ENCODE measurements around the gene ADCY4. TPM values are rescaled to one million over a fixed set of nuclear protein-coding genes. Genes with fewer than 3 reads are reported as not detected.
"Not testable (repeated sequence)": the region's sequence is repeated elsewhere in the genome, so short reads cannot be mapped to it uniquely, and the experiment has no call there.

ADCY4 gene
- total and polyA plus RNA-seq, 2 donors (not counting 1 experiment from before 2014, with no cell fraction given) = 2.3 to 7.8 TPM

GRCh38 chr14:24371605-24372004 lies 36.7 kb upstream of the ADCY4 start:
- H3K9me3 Mint-ChIP-seq (ENCODE audit: insufficient read depth); ATAC-seq (ENCODE audit: low read depth); H3K9ac ChIP-seq (ENCODE audit: low read length); DNase-seq; H3K27ac Mint-ChIP-seq; H3K27me3 Mint-ChIP-seq; intact Hi-C loops (cut with micrococcal nuclease); H3K27ac ChIP-seq (ENCODE audit: low read length in 2 of 2); H3K4me2 ChIP-seq (replicated peaks; ENCODE audit: low read depth, low read length, poor library complexity, severe bottlenecking); H2AFZ ChIP-seq (ENCODE audit: insufficient read depth, low read depth, low read length, poor library complexity, severe bottlenecking); POLR2A ChIA-PET; H3K4me3 ChIP-seq (ENCODE audit: control extremely low read depth in 1 of 5, extremely low read depth in 1 of 5, insufficient read depth in 1 of 5, low read depth in 2 of 5, low read length in 4 of 5); H3K36me3 ChIP-seq (replicated peaks in 1 of 2; ENCODE audit: control extremely low read depth in 1 of 2, control insufficient read depth in 1 of 2, extremely low read depth in 1 of 2, insufficient read depth in 2 of 2, low read length in 1 of 2); H3K79me2 ChIP-seq (ENCODE audit: control insufficient read depth, insufficient read depth, low read length); H3K4me3 Mint-ChIP-seq; H4K20me1 ChIP-seq (ENCODE audit: control insufficient read depth, insufficient read depth, low read length, poor library complexity, severe bottlenecking); H3K9me3 ChIP-seq (ENCODE audit: control extremely low read depth in 1 of 3, control insufficient read depth in 2 of 3, insufficient read depth in 1 of 3, low read length in 2 of 3): not testable (repeated sequence)
- CTCF ChIA-PET = interaction anchor here (1.1 to 2.1 kb wide), 4 partner anchors 31 to 65 kb away, joined by 3 to 10 read pairs (median 5); partner anchors contain the start of gene RIPK3
- peaks cover 17 to 23% of the 10 kb centered on the region in 2 donors for H3K4me1 ChIP-seq (ENCODE audit: control insufficient read depth in 2 of 2, insufficient read depth in 2 of 2, low read length in 2 of 2)
- no CpG with 5 or more reads among the region's 3 CpGs for WGBS (ENCODE audit: insufficient coverage)
- peaks cover 0 to 32% (median 6%) of the 10 kb centered on the region in 4 experiments for H3K27me3 ChIP-seq (replicated peaks in 1 of 4; ENCODE audit: control extremely low read depth in 1 of 4, control insufficient read depth in 3 of 4, insufficient read depth in 4 of 4, low read length in 3 of 4)
- H3K4me1 Mint-ChIP-seq = peaks cover 18% of the 10 kb centered on the region

DNA sequence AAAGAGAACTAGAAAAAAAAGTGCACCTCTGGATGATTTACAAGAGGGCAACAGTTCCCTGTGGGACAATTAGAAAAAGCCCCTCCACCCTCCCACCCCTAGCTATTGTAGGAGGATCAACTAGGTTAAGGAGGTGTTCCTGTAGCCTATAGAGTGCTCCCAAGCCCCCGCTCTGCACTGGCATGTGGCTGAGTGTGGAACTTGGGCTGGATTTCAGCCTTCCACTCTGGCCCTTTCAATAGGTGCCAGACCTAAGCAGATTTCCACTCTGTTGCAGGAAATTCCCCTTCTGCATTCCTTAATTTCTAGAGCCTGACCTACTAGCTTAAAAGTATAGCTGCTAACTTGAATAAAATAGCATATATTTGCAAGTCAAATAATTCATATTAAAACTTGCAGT lies 35.9 kb upstream of the ADCY4 start:
- Histone ChIP-seq H2AFZ (ENCODE audit: insufficient read depth, low read depth, low read length, poor library complexity, severe bottlenecking) (no peak overlapping the region), H3K4me1 (ENCODE audit: control insufficient read depth in 2 of 2, insufficient read depth in 2 of 2, low read length in 2 of 2) (peaks cover 23 to 30% of the 10 kb centered on the region in 2 donors), H4K20me1 (ENCODE audit: control insufficient read depth, insufficient read depth, low read length, poor library complexity, severe bottlenecking) (no peaks in the 10 kb centered on the region), H3K4me2 (replicated peaks; ENCODE audit: low read depth, low read length, poor library complexity, severe bottlenecking) (no peak overlapping the region), H3K4me3 (ENCODE audit: control extremely low read depth in 1 of 5, extremely low read depth in 1 of 5, insufficient read depth in 1 of 5, low read depth in 2 of 5, low read length in 4 of 5) (no peak overlapping the region), H3K27ac (ENCODE audit: low read length in 2 of 2) (no peak overlapping the region), H3K79me2 (ENCODE audit: control insufficient read depth, insufficient read depth, low read length) (no peaks in the 10 kb centered on the region), H3K27me3 (replicated peaks in 1 of 4; ENCODE audit: control extremely low read depth in 1 of 4, control insufficient read depth in 3 of 4, insufficient read depth in 4 of 4, low read length in 3 of 4) (peaks cover 0 to 32% (median 6%) of the 10 kb centered on the region in 4 experiments), H3K9me3 (ENCODE audit: control extremely low read depth in 1 of 3, control insufficient read depth in 2 of 3, insufficient read depth in 1 of 3, low read length in 2 of 3) (no peaks in the 10 kb centered on the region), H3K36me3 (replicated peaks in 1 of 2; ENCODE audit: control extremely low read depth in 1 of 2, control insufficient read depth in 1 of 2, extremely low read depth in 1 of 2, insufficient read depth in 2 of 2, low read length in 1 of 2) (no peaks in the 10 kb centered on the region), H3K9ac (ENCODE audit: low read length) (no peak overlapping the region)
- CTCF ChIA-PET = interaction anchor here (0.7 to 2.1 kb wide), 6 partner anchors 31 to 66 kb away, joined by 3 to 10 read pairs (median 4); partner anchors contain the start of genes CBLN3, KHNYN and RIPK3
- peaks cover 23% of the 10 kb centered on the region for H3K4me1 Mint-ChIP-seq
- ATAC-seq (ENCODE audit: low read depth) (no peak), DNase-seq (no peak)
- POLR2A ChIA-PET = interaction anchor here (0.7 to 2.2 kb wide), 2 partner anchors 48 to 59 kb away, joined by 3 to 5 read pairs; partner anchors contain the start of gene KHNYN
- WGBS (ENCODE audit: insufficient coverage) = no CpG with 5 or more reads among the region's 1 CpG
- peaks cover 6% of the 10 kb centered on the region for H3K27me3 Mint-ChIP-seq
- TF ChIP-seq, protein P1, sequence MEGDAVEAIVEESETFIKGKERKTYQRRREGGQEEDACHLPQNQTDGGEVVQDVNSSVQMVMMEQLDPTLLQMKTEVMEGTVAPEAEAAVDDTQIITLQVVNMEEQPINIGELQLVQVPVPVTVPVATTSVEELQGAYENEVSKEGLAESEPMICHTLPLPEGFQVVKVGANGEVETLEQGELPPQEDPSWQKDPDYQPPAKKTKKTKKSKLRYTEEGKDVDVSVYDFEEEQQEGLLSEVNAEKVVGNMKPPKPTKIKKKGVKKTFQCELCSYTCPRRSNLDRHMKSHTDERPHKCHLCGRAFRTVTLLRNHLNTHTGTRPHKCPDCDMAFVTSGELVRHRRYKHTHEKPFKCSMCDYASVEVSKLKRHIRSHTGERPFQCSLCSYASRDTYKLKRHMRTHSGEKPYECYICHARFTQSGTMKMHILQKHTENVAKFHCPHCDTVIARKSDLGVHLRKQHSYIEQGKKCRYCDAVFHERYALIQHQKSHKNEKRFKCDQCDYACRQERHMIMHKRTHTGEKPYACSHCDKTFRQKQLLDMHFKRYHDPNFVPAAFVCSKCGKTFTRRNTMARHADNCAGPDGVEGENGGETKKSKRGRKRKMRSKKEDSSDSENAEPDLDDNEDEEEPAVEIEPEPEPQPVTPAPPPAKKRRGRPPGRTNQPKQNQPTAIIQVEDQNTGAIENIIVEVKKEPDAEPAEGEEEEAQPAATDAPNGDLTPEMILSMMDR (IDR thresholded peaks at IDR 0.05) = no peak
- no peak overlapping the region for H3K27ac Mint-ChIP-seq
- no peaks in the 10 kb centered on the region for H3K9me3 Mint-ChIP-seq (ENCODE audit: insufficient read depth)
- intact Hi-C loops (cut with micrococcal nuclease) = no loop called here
- H3K4me3 Mint-ChIP-seq = no peak overlapping the region

All from B cell (primary cell).